HepG2 (cell line): ENCODE measurements around the gene ZSWIM8. TPM values are rescaled to one million over a fixed set of nuclear protein-coding genes. Genes with fewer than 3 reads are reported as not detected.

Source experiments
- FIP1L1 ChIP-seq: fragments of 200-400 bp; formaldehyde crosslinking; IDR thresholded peaks from 2 replicates; pipeline ENCODE4 v1.6.1; 2018; ENCODE audit warnings: low read depth, mild to moderate bottlenecking, low read length, moderate library complexity, borderline replicate concordance; ENCODE audit not compliant: insufficient read depth
- IRX3 ChIP-seq: sonication (generic); formaldehyde crosslinking; IDR thresholded peaks from 2 replicates; pipeline ENCODE4 v1.8.1; 2023; ENCODE audit warnings: mild to moderate bottlenecking, low read depth, missing genetic modification reagents, borderline replicate concordance
- NCOA1 ChIP-seq: sonication (generic); formaldehyde crosslinking; IDR thresholded peaks from 2 replicates; pipeline ENCODE4 v1.9.0; 2021; ENCODE audit warnings: missing genetic modification reagents
- NFKB2 ChIP-seq: sonication (generic); formaldehyde crosslinking; IDR thresholded peaks from 2 replicates; pipeline ENCODE4 v1.4.0; 2020; ENCODE audit warnings: missing genetic modification reagents, borderline replicate concordance
- RBAK ChIP-seq: sonication (generic); formaldehyde crosslinking; IDR thresholded peaks from 2 replicates; pipeline ENCODE4 v1.5.1; 2020; ENCODE audit warnings: mild to moderate bottlenecking, missing genetic modification reagents
- SIN3B ChIP-seq: fragments of 150-350 bp; IDR thresholded peaks from 2 replicates; pipeline ENCODE4 v1.6.1; 2014; ENCODE audit warnings: low read length
- SMARCC2 ChIP-seq: fragments of 450-650 bp; IDR thresholded peaks from 2 replicates; pipeline ENCODE4 v1.6.1; 2017; ENCODE audit warnings: antibody characterized with exemption, mild to moderate bottlenecking
- SP1 ChIP-seq, 2 experiments: fragments of 450-650 bp in 1 of 2; sonication (generic) in 1 of 2; formaldehyde crosslinking in 1 of 2; IDR thresholded peaks; 2 replicates each; pipeline versions ENCODE4 v1.4.0 to v1.6.1; 2016 to 2020; ENCODE audit warnings: missing genetic modification reagents in 1 of 2
- SRSF9 ChIP-seq: fragments of 200-400 bp; formaldehyde crosslinking; IDR thresholded peaks from 2 replicates; pipeline ENCODE4 v1.6.1; 2018; ENCODE audit warnings: borderline replicate concordance, mild to moderate bottlenecking, low read depth, low read length; ENCODE audit not compliant: insufficient read depth, poor library complexity, severe bottlenecking
- YEATS4 ChIP-seq: sonication (generic); formaldehyde crosslinking; IDR thresholded peaks from 2 replicates; pipeline ENCODE4 v1.4.0; 2020; ENCODE audit warnings: missing genetic modification reagents, borderline replicate concordance
- ZBTB38 ChIP-seq: sonication (generic); formaldehyde crosslinking; IDR thresholded peaks from 2 replicates; pipeline ENCODE4 v1.5.1; 2020; ENCODE audit warnings: mild to moderate bottlenecking, missing genetic modification reagents
- ZNF234 ChIP-seq: sonication (generic); formaldehyde crosslinking; conservative IDR thresholded peaks from 2 replicates; pipeline ENCODE4 v1.5.1; 2020; ENCODE audit warnings: mild to moderate bottlenecking, missing genetic modification reagents
- ZNF367 ChIP-seq: sonication (generic); formaldehyde crosslinking; IDR thresholded peaks from 2 replicates; pipeline ENCODE4 v1.4.0; 2020; ENCODE audit warnings: missing genetic modification reagents, borderline replicate concordance
- ZNF543 ChIP-seq: sonication (generic); formaldehyde crosslinking; IDR thresholded peaks from 2 replicates; pipeline ENCODE4 v1.4.0; 2020; ENCODE audit warnings: mild to moderate bottlenecking, missing genetic modification reagents
- ZNF737 ChIP-seq: sonication (generic); formaldehyde crosslinking; IDR thresholded peaks from 2 replicates; pipeline ENCODE4 v1.5.0; 2020; ENCODE audit warnings: missing genetic modification reagents, mild to moderate bottlenecking, borderline replicate concordance
- polyA plus RNA-seq, 8 experiments: library from polyadenylated mRNA; depleted of rRNA in 3 of 8; stranded (reverse) in 7 of 8; unstranded in 1 of 8; fragments of >200 nt; fragmentation: Illumina TruSeq in 4 of 8; extraction: Trizol in 4 of 8; gene quantifications; 2 replicates each; pipeline versions ENCODE4 v1.2.1 to v1.2.3, GENCODE V29; 2011 to 2016; ENCODE audit warnings: low read depth in 4 of 8, missing spikeins in 1 of 8, mixed read lengths in 1 of 8; ENCODE audit not compliant: insufficient read depth in 1 of 8
- total RNA-seq, 5 experiments: library from RNA; depleted of rRNA; stranded (reverse); fragments of >200 nt; fragmentation: Illumina TruSeq; extraction: Trizol; gene quantifications; 2 replicates each; pipeline ENCODE4 v1.2.3, GENCODE V29; 2016; ENCODE audit warnings: low read depth in 1 of 5
- TF ChIP-seq, protein P1 (sequence below): sonication (generic); IDR thresholded peaks from 2 replicates; pipeline ENCODE4 v1.6.1; 2016; ENCODE audit warnings: low read depth, borderline replicate concordance
- TF ChIP-seq, protein P2 (sequence below): sonication (generic); formaldehyde crosslinking; IDR thresholded peaks from 2 replicates; pipeline ENCODE4 v1.4.0; 2020; ENCODE audit warnings: missing genetic modification reagents, borderline replicate concordance
- TF ChIP-seq, protein P3 (sequence below): sonication (generic); formaldehyde crosslinking; IDR thresholded peaks from 2 replicates; pipeline ENCODE4 v1.4.0; 2020; ENCODE audit warnings: mild to moderate bottlenecking, low read depth, missing genetic modification reagents
- TF ChIP-seq, protein P4 (sequence below): fragments of 450-650 bp; IDR thresholded peaks from 2 replicates; pipeline ENCODE4 v1.6.1; 2016

The ZSWIM8 gene
- total and polyA plus RNA-seq, 2 of the 13 experiments (the other 11 are each of a cell fraction or from before 2014, with no cell fraction given) = 39.9 to 98.2 TPM

DNA sequence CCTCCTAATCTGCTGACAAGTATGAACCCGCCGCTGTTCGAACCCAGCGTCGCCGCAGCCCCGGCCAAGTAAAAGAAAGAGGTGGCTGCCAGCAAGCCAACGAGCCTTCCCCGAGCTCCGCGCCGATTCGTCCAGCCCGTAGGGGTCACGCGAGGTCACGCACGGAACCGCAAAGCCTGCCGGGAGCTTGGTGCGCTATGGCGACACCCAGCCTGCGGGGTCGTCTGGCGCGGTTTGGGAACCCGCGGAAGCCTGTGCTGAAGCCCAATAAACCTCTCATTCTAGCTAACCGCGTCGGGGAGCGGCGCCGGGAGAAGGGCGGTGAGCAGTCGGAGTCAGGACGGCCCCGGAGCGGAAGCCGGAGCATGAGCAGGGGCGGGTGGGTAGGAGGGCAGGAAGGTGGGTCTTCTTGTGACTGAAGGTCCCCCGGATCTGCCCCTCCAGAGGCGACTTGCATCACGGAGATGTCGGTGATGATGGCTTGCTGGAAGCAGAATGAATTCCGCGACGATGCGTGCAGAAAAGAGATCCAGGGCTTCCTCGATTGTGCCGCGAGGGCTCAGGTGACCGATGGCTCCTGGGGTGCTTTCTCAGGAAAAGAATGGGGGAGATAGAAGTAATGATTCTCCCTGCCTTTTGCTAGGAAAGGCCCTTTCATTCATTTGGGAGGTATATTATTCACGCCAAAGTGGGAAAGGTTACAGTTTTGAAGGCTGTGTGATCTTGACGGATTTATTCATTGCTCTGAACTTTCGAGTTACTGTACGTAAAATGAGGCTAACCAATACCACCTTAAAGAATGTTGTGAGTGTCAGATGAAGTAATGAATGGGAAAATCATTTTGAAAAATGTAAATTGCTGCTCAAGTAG lies 3.3 kb upstream of the ZSWIM8 start, which contains the start of gene CHCHD1 (continued):
- TF ChIP-seq SRSF9 (no peak), ZNF234 (no peak), NFKB2 (CRISPR knock-in tag) (peak; percentile 76; the same call in 1 of the 2 replicates), YEATS4 (CRISPR knock-in tag) (peak; percentile 89), RBAK (CRISPR knock-in tag) (no peak), IRX3 (CRISPR knock-in tag) (no peak), ZNF367 (CRISPR knock-in tag) (no peak), FIP1L1 (no peak), SMARCC2 (no peak), SP1 (IDR thresholded peaks at IDR 0.05) (no peak), SP1 (CRISPR knock-in tag; IDR thresholded peaks at IDR 0.05) (peak; percentile 51), NCOA1 (CRISPR knock-in tag) (peak; percentile 86; the same call in 1 of the 2 replicates), SIN3B (peak; percentile 66; the same call in 1 of the 2 replicates), ZBTB38 (peak; percentile 77; the same call in 1 of the 2 replicates), ZNF737 (no peak), ZNF543 (CRISPR knock-in tag) (no peak)
- TF ChIP-seq, protein P1, sequence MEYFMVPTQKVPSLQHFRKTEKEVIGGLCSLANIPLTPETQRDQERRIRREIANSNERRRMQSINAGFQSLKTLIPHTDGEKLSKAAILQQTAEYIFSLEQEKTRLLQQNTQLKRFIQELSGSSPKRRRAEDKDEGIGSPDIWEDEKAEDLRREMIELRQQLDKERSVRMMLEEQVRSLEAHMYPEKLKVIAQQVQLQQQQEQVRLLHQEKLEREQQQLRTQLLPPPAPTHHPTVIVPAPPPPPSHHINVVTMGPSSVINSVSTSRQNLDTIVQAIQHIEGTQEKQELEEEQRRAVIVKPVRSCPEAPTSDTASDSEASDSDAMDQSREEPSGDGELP = peak; percentile 57; the same call in 1 of the 2 replicates
- TF ChIP-seq, protein P2, sequence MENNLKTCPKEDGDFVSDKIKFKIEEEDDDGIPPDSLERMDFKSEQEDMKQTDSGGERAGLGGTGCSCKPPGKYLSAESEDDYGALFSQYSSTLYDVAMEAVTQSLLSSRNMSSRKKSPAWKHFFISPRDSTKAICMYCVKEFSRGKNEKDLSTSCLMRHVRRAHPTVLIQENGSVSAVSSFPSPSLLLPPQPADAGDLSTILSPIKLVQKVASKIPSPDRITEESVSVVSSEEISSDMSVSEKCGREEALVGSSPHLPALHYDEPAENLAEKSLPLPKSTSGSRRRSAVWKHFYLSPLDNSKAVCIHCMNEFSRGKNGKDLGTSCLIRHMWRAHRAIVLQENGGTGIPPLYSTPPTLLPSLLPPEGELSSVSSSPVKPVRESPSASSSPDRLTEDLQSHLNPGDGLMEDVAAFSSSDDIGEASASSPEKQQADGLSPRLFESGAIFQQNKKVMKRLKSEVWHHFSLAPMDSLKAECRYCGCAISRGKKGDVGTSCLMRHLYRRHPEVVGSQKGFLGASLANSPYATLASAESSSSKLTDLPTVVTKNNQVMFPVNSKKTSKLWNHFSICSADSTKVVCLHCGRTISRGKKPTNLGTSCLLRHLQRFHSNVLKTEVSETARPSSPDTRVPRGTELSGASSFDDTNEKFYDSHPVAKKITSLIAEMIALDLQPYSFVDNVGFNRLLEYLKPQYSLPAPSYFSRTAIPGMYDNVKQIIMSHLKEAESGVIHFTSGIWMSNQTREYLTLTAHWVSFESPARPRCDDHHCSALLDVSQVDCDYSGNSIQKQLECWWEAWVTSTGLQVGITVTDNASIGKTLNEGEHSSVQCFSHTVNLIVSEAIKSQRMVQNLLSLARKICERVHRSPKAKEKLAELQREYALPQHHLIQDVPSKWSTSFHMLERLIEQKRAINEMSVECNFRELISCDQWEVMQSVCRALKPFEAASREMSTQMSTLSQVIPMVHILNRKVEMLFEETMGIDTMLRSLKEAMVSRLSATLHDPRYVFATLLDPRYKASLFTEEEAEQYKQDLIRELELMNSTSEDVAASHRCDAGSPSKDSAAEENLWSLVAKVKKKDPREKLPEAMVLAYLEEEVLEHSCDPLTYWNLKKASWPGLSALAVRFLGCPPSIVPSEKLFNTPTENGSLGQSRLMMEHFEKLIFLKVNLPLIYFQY (CRISPR knock-in tag) = peak; percentile 47; the same call in 1 of the 2 replicates
- TF ChIP-seq, protein P3, sequence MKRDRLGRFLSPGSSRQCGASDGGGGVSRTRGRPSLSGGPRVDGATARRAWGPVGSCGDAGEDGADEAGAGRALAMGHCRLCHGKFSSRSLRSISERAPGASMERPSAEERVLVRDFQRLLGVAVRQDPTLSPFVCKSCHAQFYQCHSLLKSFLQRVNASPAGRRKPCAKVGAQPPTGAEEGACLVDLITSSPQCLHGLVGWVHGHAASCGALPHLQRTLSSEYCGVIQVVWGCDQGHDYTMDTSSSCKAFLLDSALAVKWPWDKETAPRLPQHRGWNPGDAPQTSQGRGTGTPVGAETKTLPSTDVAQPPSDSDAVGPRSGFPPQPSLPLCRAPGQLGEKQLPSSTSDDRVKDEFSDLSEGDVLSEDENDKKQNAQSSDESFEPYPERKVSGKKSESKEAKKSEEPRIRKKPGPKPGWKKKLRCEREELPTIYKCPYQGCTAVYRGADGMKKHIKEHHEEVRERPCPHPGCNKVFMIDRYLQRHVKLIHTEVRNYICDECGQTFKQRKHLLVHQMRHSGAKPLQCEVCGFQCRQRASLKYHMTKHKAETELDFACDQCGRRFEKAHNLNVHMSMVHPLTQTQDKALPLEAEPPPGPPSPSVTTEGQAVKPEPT (CRISPR knock-in tag) = peak; percentile 96
- TF ChIP-seq, protein P4, sequence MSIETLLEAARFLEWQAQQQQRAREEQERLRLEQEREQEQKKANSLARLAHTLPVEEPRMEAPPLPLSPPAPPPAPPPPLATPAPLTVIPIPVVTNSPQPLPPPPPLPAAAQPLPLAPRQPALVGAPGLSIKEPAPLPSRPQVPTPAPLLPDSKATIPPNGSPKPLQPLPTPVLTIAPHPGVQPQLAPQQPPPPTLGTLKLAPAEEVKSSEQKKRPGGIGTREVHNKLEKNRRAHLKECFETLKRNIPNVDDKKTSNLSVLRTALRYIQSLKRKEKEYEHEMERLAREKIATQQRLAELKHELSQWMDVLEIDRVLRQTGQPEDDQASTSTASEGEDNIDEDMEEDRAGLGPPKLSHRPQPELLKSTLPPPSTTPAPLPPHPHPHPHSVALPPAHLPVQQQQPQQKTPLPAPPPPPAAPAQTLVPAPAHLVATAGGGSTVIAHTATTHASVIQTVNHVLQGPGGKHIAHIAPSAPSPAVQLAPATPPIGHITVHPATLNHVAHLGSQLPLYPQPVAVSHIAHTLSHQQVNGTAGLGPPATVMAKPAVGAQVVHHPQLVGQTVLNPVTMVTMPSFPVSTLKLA = no peak
